ENCODE data around the gene CPNE4. TPM values are rescaled to one million over a fixed set of nuclear protein-coding genes. Genes with fewer than 3 reads are reported as not detected.

The CPNE4 gene
- total and polyA plus RNA-seq, 9 of the 15 experiments (the other 6 are each of a cell fraction or from before 2014, with no cell fraction given) = not detected

GRCh38 chr3:131690800-131691199 lies 344.0 kb downstream of the CPNE4 start:
- Histone ChIP-seq H3K9ac (ENCODE audit: insufficient read depth in 1 of 2, low read depth in 2 of 2, low read length in 2 of 2) (no peak overlapping the region), H3K79me2 (ENCODE audit: control insufficient read depth, insufficient read depth, low read length) (no peaks in the 10 kb centered on the region), H3K4me3 (no peak overlapping the region), H2AFZ (ENCODE audit: low read depth, low read length) (no peak overlapping the region), H3K27ac (ENCODE audit: extremely low read depth, low read depth, low read length) (no peak overlapping the region), H3K4me1 (replicated peaks in 1 of 2; ENCODE audit: control insufficient read depth in 2 of 2, insufficient read depth in 2 of 2, low read length in 2 of 2) (no peaks in the 10 kb centered on the region), H4K20me1 (replicated peaks; ENCODE audit: control insufficient read depth, insufficient read depth, low read length) (no peaks in the 10 kb centered on the region), H3K4me2 (ENCODE audit: insufficient read depth, low read length) (no peak overlapping the region), H3K9me1 (ENCODE audit: control insufficient read depth, insufficient read depth, low read length) (no peaks in the 10 kb centered on the region), H3K9me3 (replicated peaks; ENCODE audit: control insufficient read depth, insufficient read depth, low read depth, low read length) (no peaks in the 10 kb centered on the region), H3K27me3 (ENCODE audit: control insufficient read depth in 2 of 2, insufficient read depth in 2 of 2, low read length in 2 of 2) (no peaks in the 10 kb centered on the region), H3K36me3 (ENCODE audit: control insufficient read depth, insufficient read depth, low read length) (no peaks in the 10 kb centered on the region)
- FAIRE-seq = no peak
- no peak for ATAC-seq
- in situ Hi-C loops (cut with MboI) = no loop called here
- no peak for DNase-seq (ENCODE audit: extremely low read depth in 1 of 4, low spot score in 3 of 4)
- intact Hi-C loops (cut with micrococcal nuclease) = no loop called here
- no TSS peak for BruUV-seq (replicated peaks)
- ChIA-PET POLR2A (no interaction called here), CTCF (ENCODE audit: low intra/inter-chr PET ratio) (no interaction called here)
- no peak for TF ChIP-seq CLOCK (CRISPR knock-in tag; IDR thresholded peaks at IDR 0.05; ENCODE audit: borderline replicate concordance)
- no peak for TF ChIP-seq MCM5 (IDR thresholded peaks at IDR 0.05; ENCODE audit: low read depth)
- 1% methylated on average over 6 of the region's 6 CpGs for WGBS (ENCODE audit: insufficient coverage, low coverage, missing lambda C conversion rate)

GRCh38 chr3:131688370-131688769 lies 346.4 kb downstream of the CPNE4 start:
- H3K27me3 ChIP-seq (ENCODE audit: control insufficient read depth in 2 of 2, insufficient read depth in 2 of 2, low read length in 2 of 2) = no peaks in the 10 kb centered on the region
- H2AFZ ChIP-seq (ENCODE audit: low read depth, low read length) = no peak overlapping the region
- no peak for FAIRE-seq
- in situ Hi-C loops (cut with MboI) (no loop called here), intact Hi-C loops (cut with micrococcal nuclease) (no loop called here)
- no TSS peak for BruUV-seq (replicated peaks)
- DNase-seq (ENCODE audit: extremely low read depth in 1 of 4, low spot score in 3 of 4) = no peak
- 0% methylated on average over 3 of the region's 3 CpGs for WGBS (ENCODE audit: insufficient coverage, low coverage, missing lambda C conversion rate)
- CTCF ChIA-PET (ENCODE audit: low intra/inter-chr PET ratio) = no interaction called here
- no peaks in the 10 kb centered on the region for H3K4me1 ChIP-seq (replicated peaks in 1 of 2; ENCODE audit: control insufficient read depth in 2 of 2, insufficient read depth in 2 of 2, low read length in 2 of 2)
- no peak overlapping the region for H3K9ac ChIP-seq (ENCODE audit: insufficient read depth in 1 of 2, low read depth in 2 of 2, low read length in 2 of 2)
- H3K4me2 ChIP-seq (ENCODE audit: insufficient read depth, low read length) = no peak overlapping the region
- no peaks in the 10 kb centered on the region for H3K9me1 ChIP-seq (ENCODE audit: control insufficient read depth, insufficient read depth, low read length)
- H3K9me3 ChIP-seq (replicated peaks; ENCODE audit: control insufficient read depth, insufficient read depth, low read depth, low read length) = no peaks in the 10 kb centered on the region
- ATAC-seq = no peak
- H3K27ac ChIP-seq (ENCODE audit: extremely low read depth, low read depth, low read length) = no peak overlapping the region
- no peaks in the 10 kb centered on the region for H4K20me1 ChIP-seq (replicated peaks; ENCODE audit: control insufficient read depth, insufficient read depth, low read length)
- H3K79me2 ChIP-seq (ENCODE audit: control insufficient read depth, insufficient read depth, low read length) = no peaks in the 10 kb centered on the region
- POLR2A ChIA-PET = no interaction called here
- H3K4me3 ChIP-seq = no peak overlapping the region
- no peaks in the 10 kb centered on the region for H3K36me3 ChIP-seq (ENCODE audit: control insufficient read depth, insufficient read depth, low read length)
- TF ChIP-seq TEAD2 (tag; IDR thresholded peaks at IDR 0.05) (no peak), PATZ1 (CRISPR knock-in tag; IDR thresholded peaks at IDR 0.05; ENCODE audit: borderline replicate concordance) (no peak), POLR3A (IDR thresholded peaks at IDR 0.05; ENCODE audit: borderline replicate concordance, extremely low read depth, insufficient read depth, insufficient read length) (no peak), ZNF584 (CRISPR knock-in tag; IDR thresholded peaks at IDR 0.05; ENCODE audit: low read depth) (no peak), POLR2A (conservative IDR thresholded peaks at IDR 0.05) (no peak), BCL6 (CRISPR knock-in tag; IDR thresholded peaks at IDR 0.05) (no peak), IRF1 (CRISPR knock-in tag; IDR thresholded peaks at IDR 0.05; ENCODE audit: borderline replicate concordance) (no peak), PURB (CRISPR knock-in tag; IDR thresholded peaks at IDR 0.05; ENCODE audit: low read depth) (no peak)

Measured in K562 (cell line).